ENCODE data around the gene D2HGDH. TPM values are rescaled to one million over a fixed set of nuclear protein-coding genes. Genes with fewer than 3 reads are reported as not detected.
A peak's percentile ranks its signal among the peaks of the same experiment; 100 is the strongest.

The D2HGDH gene
- total RNA-seq, 1 experiment from 2014 or later: 10.0 TPM

DNA sequence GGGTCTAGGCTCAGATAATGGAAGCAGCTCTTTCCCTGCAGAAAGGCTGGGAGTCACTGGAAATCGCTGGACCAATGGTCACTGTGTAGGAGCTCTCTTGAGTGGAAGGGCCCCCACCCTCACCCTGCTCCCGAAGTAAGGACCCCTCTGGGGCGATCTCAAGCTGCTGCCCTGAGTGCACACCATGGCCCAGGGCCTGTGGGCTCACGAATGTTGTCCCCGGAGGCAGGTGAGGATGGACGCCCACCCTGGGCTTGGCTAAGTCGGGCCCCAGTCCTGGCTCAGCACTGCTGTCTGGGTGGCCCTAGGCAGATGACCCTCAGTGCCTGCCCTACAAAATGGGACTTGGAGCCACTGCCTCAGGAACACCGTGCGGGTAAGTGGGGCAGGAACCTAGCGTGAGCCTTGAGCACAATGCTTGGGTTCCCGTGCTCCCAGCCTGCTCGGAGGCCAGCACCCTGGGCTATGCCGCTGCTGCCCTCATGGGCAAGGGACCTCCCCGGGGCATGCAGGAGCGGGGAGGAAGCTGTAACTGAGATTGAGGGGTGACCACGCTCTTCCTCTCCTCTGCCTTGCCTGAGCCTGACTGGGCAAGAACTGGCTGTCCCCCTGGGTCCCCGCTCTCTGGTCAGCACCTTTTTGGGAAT, 3.7 kb downstream of the D2HGDH start:
- peaks cover 12% of the 10 kb centered on the region for H3K23me2 ChIP-seq (ENCODE audit: insufficient read length, low read depth, low read length, poor library complexity, severe bottlenecking)

More for the DNA sequence above, 3.7 kb downstream of the D2HGDH start:
- H2BK120ac ChIP-seq (ENCODE audit: low read depth, low read length, poor library complexity, severe bottlenecking): no peak overlapping the region
- no peak overlapping the region for H3K4me2 ChIP-seq (ENCODE audit: insufficient read depth, insufficient read length, low read length)
- H2AFZ ChIP-seq (ENCODE audit: low read length): no peak overlapping the region
- no peak overlapping the region for H3K9ac ChIP-seq (ENCODE audit: extremely low read depth, insufficient read length, low read length)
- H2BK12ac ChIP-seq (ENCODE audit: insufficient read length, low read depth, low read length): no peak overlapping the region
- no peak overlapping the region for H3K56ac ChIP-seq (ENCODE audit: insufficient read length, low read depth, low read length)
- Mint-ChIP-seq H3K27ac (0 out of 7 replicates have a peak overlapping the region, but pooled peaks of 2 of the 3 experiments have one; percentile 48 to 76), H3K4me3 (no peak overlapping the region), H3K36me3 (ENCODE audit: insufficient read depth in 1 of 3, low read depth in 3 of 3) (peaks cover 0 to 4% (median 0%) of the 10 kb centered on the region in 3 experiments; a peak in 2 of 7 replicates), H3K4me1 (no peaks in the 10 kb centered on the region), H3K27me3 (ENCODE audit: low read depth) (peaks cover 11% of the 10 kb centered on the region), H3K9me3 (no peaks in the 10 kb centered on the region)
- no peak overlapping the region for H2BK5ac ChIP-seq (ENCODE audit: insufficient read length, low read length)
- no CpG with 5 or more reads among the region's 17 CpGs for WGBS (ENCODE audit: extremely low coverage, insufficient read length, low lambda C conversion rate)
- H3K27ac ChIP-seq (ENCODE audit: insufficient read length, low read depth, low read length): no peak overlapping the region
- no peak overlapping the region; the same call in 1 of the 2 replicates for H2BK15ac ChIP-seq (ENCODE audit: low read depth, low read length)
- H3K4me1 ChIP-seq (ENCODE audit: insufficient read depth, low read length): no peaks in the 10 kb centered on the region
- DNase-seq: no peak
- H3K79me1 ChIP-seq (ENCODE audit: insufficient read depth, low read depth, low read length, poor library complexity, severe bottlenecking): no peaks in the 10 kb centered on the region
- no peak overlapping the region for H3K23ac ChIP-seq (ENCODE audit: insufficient read length, low read depth, low read length)
- no peaks in the 10 kb centered on the region for H3K9me3 ChIP-seq (ENCODE audit: control insufficient read depth, low read depth, low read length)
- no peaks in the 10 kb centered on the region for H3K79me2 ChIP-seq (ENCODE audit: insufficient read depth, low read length)
- H2BK20ac ChIP-seq (ENCODE audit: low read depth, low read length, poor library complexity, severe bottlenecking): no peak overlapping the region
- H3K14ac ChIP-seq (ENCODE audit: insufficient read depth, low read length): no peak overlapping the region; the same call in 1 of the 2 replicates
- H4K8ac ChIP-seq (replicated peaks; ENCODE audit: insufficient read length, low read depth, low read length): no peak overlapping the region
- no peak overlapping the region for H3K4ac ChIP-seq (ENCODE audit: low read depth, low read length)
- no peaks in the 10 kb centered on the region for H3K27me3 ChIP-seq (ENCODE audit: insufficient read depth, low read length)
- H3T11ph ChIP-seq (ENCODE audit: low read length): no peak overlapping the region
- no peak overlapping the region for H4K91ac ChIP-seq (ENCODE audit: insufficient read length, low read depth, low read length)
- H4K5ac ChIP-seq (ENCODE audit: insufficient read length, low read depth, low read length): no peak overlapping the region
- H3K18ac ChIP-seq (ENCODE audit: insufficient read length, low read depth, low read length): no peak overlapping the region
- H4K20me1 ChIP-seq (ENCODE audit: control insufficient read depth, insufficient read depth, insufficient read length): no peaks in the 10 kb centered on the region
- TF ChIP-seq, protein P1, sequence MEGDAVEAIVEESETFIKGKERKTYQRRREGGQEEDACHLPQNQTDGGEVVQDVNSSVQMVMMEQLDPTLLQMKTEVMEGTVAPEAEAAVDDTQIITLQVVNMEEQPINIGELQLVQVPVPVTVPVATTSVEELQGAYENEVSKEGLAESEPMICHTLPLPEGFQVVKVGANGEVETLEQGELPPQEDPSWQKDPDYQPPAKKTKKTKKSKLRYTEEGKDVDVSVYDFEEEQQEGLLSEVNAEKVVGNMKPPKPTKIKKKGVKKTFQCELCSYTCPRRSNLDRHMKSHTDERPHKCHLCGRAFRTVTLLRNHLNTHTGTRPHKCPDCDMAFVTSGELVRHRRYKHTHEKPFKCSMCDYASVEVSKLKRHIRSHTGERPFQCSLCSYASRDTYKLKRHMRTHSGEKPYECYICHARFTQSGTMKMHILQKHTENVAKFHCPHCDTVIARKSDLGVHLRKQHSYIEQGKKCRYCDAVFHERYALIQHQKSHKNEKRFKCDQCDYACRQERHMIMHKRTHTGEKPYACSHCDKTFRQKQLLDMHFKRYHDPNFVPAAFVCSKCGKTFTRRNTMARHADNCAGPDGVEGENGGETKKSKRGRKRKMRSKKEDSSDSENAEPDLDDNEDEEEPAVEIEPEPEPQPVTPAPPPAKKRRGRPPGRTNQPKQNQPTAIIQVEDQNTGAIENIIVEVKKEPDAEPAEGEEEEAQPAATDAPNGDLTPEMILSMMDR (conservative IDR thresholded peaks at IDR 0.05): no peak
- no peak overlapping the region for H2AK5ac ChIP-seq (ENCODE audit: insufficient read length, low read length)
